Endothelial cell of umbilical vein (primary cell): ENCODE data around the gene KRT10. TPM values are rescaled to one million over a fixed set of nuclear protein-coding genes. Genes with fewer than 3 reads are reported as not detected.

ENCODE experiments used
- BruUV-seq: library from RNA; stranded (reverse); fragments of 400-500 nt; replicated peaks from 2 replicates; lab custom pipeline; 2021; lab: Mats Ljungman, UMichigan
- CTCF ChIA-PET: fragments of 300-600, 350-600 bp; sonication (Branson Sonifier 250); formaldehyde crosslinking; loops from one replicate; lab custom pipeline; 2021; ENCODE audit warnings: antibody characterized with exemption, inconsistent platforms; lab: Charles Lee
- POLR2A ChIA-PET: fragments of 300-600, 350-600 bp; sonication (Branson Sonifier 250); formaldehyde crosslinking; loops from one replicate; lab custom pipeline; 2021; ENCODE audit warnings: antibody characterized with exemption, inconsistent platforms; lab: Charles Lee
- DNase-seq: peaks from one replicate; pipeline ENCODE4 v3.0.0-alpha.2; 2011; ENCODE audit warnings: low read depth, low spot score
- FAIRE-seq: peaks from 2 replicates; lab custom pipeline; 2011; peaks lifted over from hg19 to GRCh38; lab: Jason Lieb, UNC
- H2AFZ ChIP-seq: 2 replicates; pipeline ENCODE4 v1.6.0; 2012; ENCODE audit warnings: low read depth, low read length, control low read depth, inconsistent platforms
- H3K27ac ChIP-seq: 2 replicates; pipeline ENCODE4 v1.5.1; 2011; ENCODE audit warnings: low read depth, mild to moderate bottlenecking, control low read depth, low read length, moderate library complexity; ENCODE audit not compliant: insufficient read depth
- H3K27me3 ChIP-seq, 2 experiments: 2 replicates each; pipeline versions ENCODE4 v1.6.0 to v1.6.1; 2011; ENCODE audit warnings: low read length in 2 of 2, mixed read lengths in 1 of 2; ENCODE audit not compliant: control insufficient read depth in 2 of 2, insufficient read depth in 2 of 2
- H3K36me3 ChIP-seq, 2 experiments: 2 replicates in 1 of 2; 3 replicates in 1 of 2; pipeline ENCODE4 v1.5.1; 2011; ENCODE audit warnings: low read length in 2 of 2, mild to moderate bottlenecking in 1 of 2, moderate library complexity in 1 of 2; ENCODE audit not compliant: control insufficient read depth in 2 of 2, insufficient read depth in 2 of 2; ENCODE audit errors: extremely low read depth in 1 of 2
- H3K4me1 ChIP-seq: 3 replicates; pipeline ENCODE4 v1.5.1; 2011; ENCODE audit warnings: mild to moderate bottlenecking, low read length; ENCODE audit not compliant: control insufficient read depth, insufficient read depth; ENCODE audit errors: extremely low read depth
- H3K4me2 ChIP-seq: 2 replicates; pipeline ENCODE4 v1.6.1; 2011; ENCODE audit warnings: low read length, control low read depth, mixed read lengths; ENCODE audit not compliant: insufficient read depth
- H3K4me3 ChIP-seq, 3 experiments: fragments of 200-600 bp in 1 of 3; sonication (generic), shearing (Covaris generic) in 1 of 3; replicated peaks in 1 of 3; 2 replicates each; pipeline ENCODE4 v1.5.1; 2011 to 2016; ENCODE audit warnings: control low read depth in 3 of 3, low read length in 3 of 3, mild to moderate bottlenecking in 2 of 3, inconsistent platforms in 1 of 3, low read depth in 1 of 3, moderate library complexity in 1 of 3; ENCODE audit not compliant: insufficient read depth in 1 of 3
- H3K79me2 ChIP-seq: 2 replicates; pipeline ENCODE4 v1.6.0; 2012; ENCODE audit warnings: low read length, inconsistent platforms; ENCODE audit not compliant: control insufficient read depth, insufficient read depth
- H3K9ac ChIP-seq: replicated peaks from 2 replicates; pipeline ENCODE3; 2011; ENCODE audit warnings: low read length, control low read depth; ENCODE audit not compliant: insufficient read depth; ENCODE audit errors: extremely low read depth
- H3K9me1 ChIP-seq: replicated peaks from 3 replicates; pipeline ENCODE4 v1.6.0; 2011; ENCODE audit warnings: mild to moderate bottlenecking, low read length; ENCODE audit not compliant: control insufficient read depth, insufficient read depth; ENCODE audit errors: extremely low read depth
- H3K9me3 ChIP-seq: replicated peaks from 2 replicates; pipeline ENCODE4 v1.5.1; 2012; ENCODE audit warnings: low read length, inconsistent platforms; ENCODE audit not compliant: control insufficient read depth, insufficient read depth
- H4K20me1 ChIP-seq: replicated peaks from 2 replicates; pipeline ENCODE3; 2011; ENCODE audit warnings: mild to moderate bottlenecking, low read length; ENCODE audit not compliant: control insufficient read depth, insufficient read depth; ENCODE audit errors: extremely low read depth
- EZH2 ChIP-seq: IDR thresholded peaks from 2 replicates; pipeline ENCODE4 v1.6.1; 2012; ENCODE audit warnings: borderline replicate concordance, low read depth, mild to moderate bottlenecking, moderate library complexity, low read length, inconsistent platforms; ENCODE audit not compliant: severe bottlenecking
- FOS ChIP-seq: IDR thresholded peaks from 2 replicates; pipeline ENCODE4 v1.6.1; 2011; ENCODE audit warnings: mild to moderate bottlenecking, low read length, moderate library complexity, borderline replicate concordance; ENCODE audit not compliant: insufficient read depth
- JUN ChIP-seq: IDR thresholded peaks from 2 replicates; pipeline ENCODE4 v1.6.1; 2011; ENCODE audit warnings: borderline replicate concordance, low read depth; ENCODE audit not compliant: insufficient read length, insufficient read depth
- MYC ChIP-seq: IDR thresholded peaks from one replicate; pipeline ENCODE4 v1.6.1; 2011; ENCODE audit warnings: mild to moderate bottlenecking, low read depth, low read length
- POLR2A ChIP-seq: IDR thresholded peaks from 2 replicates; pipeline ENCODE4 v1.6.1; 2012; ENCODE audit warnings: low read depth, mild to moderate bottlenecking, control low read depth, low read length
- POLR2AphosphoS5 ChIP-seq: IDR thresholded peaks from 2 replicates; pipeline ENCODE4 v1.6.1; 2012; ENCODE audit warnings: low read depth, mild to moderate bottlenecking, control low read depth, low read length, moderate library complexity; ENCODE audit not compliant: insufficient read depth
- dilution Hi-C: fragments of 300-500 bp; cut with MboI; formaldehyde crosslinking; loops from one replicate; pipeline ENCODE4 v1.15.0; 2019; ENCODE audit warnings: low sequenced_read_pairs; ENCODE audit not compliant: extremely low pct_ligation_motif_present
- intact Hi-C: fragments of 100-400 bp; cut with micrococcal nuclease; formaldehyde crosslinking; loops from one replicate; pipeline ENCODE4 v1.10.0; 2022
- polyA plus RNA-seq, 4 experiments: library from polyadenylated mRNA; depleted of rRNA in 3 of 4; stranded (reverse) in 3 of 4; unstranded in 1 of 4; fragments of >200 nt; gene quantifications; 2 replicates each; pipeline versions ENCODE4 v1.2.1 to v1.2.3, GENCODE V29; 2011 to 2012; ENCODE audit warnings: missing spikeins in 1 of 4
- total RNA-seq: library from RNA; stranded (reverse); gene quantifications from 2 replicates; pipeline ENCODE4 v1.2.3, GENCODE V29; 2021
- TF ChIP-seq, protein P1 (sequence below), 2 donors: IDR thresholded peaks; 1 replicate in 1 of 2; 2 replicates in 1 of 2; pipeline ENCODE4 v1.5.1; 2011; ENCODE audit warnings: low read length in 2 of 2, mild to moderate bottlenecking in 2 of 2, moderate library complexity in 2 of 2, control low read depth in 1 of 2, inconsistent platforms in 1 of 2, low read depth in 1 of 2; ENCODE audit not compliant: insufficient read depth in 1 of 2; ENCODE audit errors: extremely low read depth in 1 of 2
- TF ChIP-seq, protein P2 (sequence below): IDR thresholded peaks from 2 replicates; pipeline ENCODE4 v1.6.1; 2011; ENCODE audit not compliant: insufficient read depth, insufficient read length

Gene KRT10
- total and polyA plus RNA-seq, 2 donors (not counting 3 experiments of a cell fraction or from before 2014, with no cell fraction given), result 5.1 to 55.6 TPM

DNA sequence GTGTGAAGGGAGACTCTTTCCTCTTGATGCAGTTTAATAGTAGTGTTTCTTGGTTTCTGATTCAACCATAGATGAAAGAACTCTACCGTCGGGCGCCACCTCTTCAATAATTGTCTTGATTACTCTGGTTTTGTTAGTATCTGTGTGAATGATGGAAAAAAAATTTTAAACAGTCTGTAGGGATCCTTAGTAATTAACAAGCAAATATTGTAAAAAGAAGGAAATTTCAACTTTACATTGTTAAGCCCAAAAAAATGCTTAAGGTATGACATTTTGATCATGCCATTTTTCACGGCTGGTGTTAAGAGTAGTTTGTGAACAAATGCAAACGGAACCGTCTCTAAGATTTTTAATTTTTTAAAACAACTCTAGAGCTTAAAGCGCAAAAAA lies 4.1 kb downstream of the KRT10 start:
- ChIA-PET CTCF (interaction anchor here (0.7 to 2.0 kb wide), 8 partner anchors 14 to 849 kb away, joined by 3 to 10 read pairs (median 6); no protein-coding TSS in a partner anchor), POLR2A (interaction anchor here (0.8 to 1.0 kb wide), 2 partner anchors 15 to 870 kb away, joined by 4 to 5 read pairs; partner anchors contain the start of gene EIF1)
- Histone ChIP-seq H3K79me2 (no peaks in the 10 kb centered on the region), H3K9ac (peak overlapping the region; percentile 94), H3K4me1 (peaks cover 9% of the 10 kb centered on the region), H3K27me3 (no peaks in the 10 kb centered on the region), H3K4me2 (peak overlapping the region; percentile 93), H3K9me1 (no peaks in the 10 kb centered on the region), H3K4me3 (peak overlapping the region; percentile 49 to 99 (median 98)), H3K36me3 (peaks cover 0 to 2% of the 10 kb centered on the region in 2 experiments), H3K27ac (peak overlapping the region; percentile 55), H4K20me1 (no peaks in the 10 kb centered on the region), H3K9me3 (no peaks in the 10 kb centered on the region), H2AFZ (peak overlapping the region; percentile 59)
- FAIRE-seq (no peak), DNase-seq (peak; percentile 4)
- dilution Hi-C loops, result no loop called here
- no peak for TF ChIP-seq MYC
- TF ChIP-seq POLR2A, result no peak
- TF ChIP-seq, protein P1, sequence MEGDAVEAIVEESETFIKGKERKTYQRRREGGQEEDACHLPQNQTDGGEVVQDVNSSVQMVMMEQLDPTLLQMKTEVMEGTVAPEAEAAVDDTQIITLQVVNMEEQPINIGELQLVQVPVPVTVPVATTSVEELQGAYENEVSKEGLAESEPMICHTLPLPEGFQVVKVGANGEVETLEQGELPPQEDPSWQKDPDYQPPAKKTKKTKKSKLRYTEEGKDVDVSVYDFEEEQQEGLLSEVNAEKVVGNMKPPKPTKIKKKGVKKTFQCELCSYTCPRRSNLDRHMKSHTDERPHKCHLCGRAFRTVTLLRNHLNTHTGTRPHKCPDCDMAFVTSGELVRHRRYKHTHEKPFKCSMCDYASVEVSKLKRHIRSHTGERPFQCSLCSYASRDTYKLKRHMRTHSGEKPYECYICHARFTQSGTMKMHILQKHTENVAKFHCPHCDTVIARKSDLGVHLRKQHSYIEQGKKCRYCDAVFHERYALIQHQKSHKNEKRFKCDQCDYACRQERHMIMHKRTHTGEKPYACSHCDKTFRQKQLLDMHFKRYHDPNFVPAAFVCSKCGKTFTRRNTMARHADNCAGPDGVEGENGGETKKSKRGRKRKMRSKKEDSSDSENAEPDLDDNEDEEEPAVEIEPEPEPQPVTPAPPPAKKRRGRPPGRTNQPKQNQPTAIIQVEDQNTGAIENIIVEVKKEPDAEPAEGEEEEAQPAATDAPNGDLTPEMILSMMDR (IDR thresholded peaks at IDR 0.05; ENCODE audit: extremely low read depth in 1 of 2, insufficient read depth in 1 of 2, low read depth in 1 of 2, low read length in 2 of 2), result no peak
- no peak for TF ChIP-seq POLR2AphosphoS5
- TF ChIP-seq, protein P2, sequence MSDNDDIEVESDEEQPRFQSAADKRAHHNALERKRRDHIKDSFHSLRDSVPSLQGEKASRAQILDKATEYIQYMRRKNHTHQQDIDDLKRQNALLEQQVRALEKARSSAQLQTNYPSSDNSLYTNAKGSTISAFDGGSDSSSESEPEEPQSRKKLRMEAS, result no peak
- TF ChIP-seq FOS, result no peak
- no peak for TF ChIP-seq EZH2
- no peak for TF ChIP-seq JUN
- intact Hi-C loops, result loop anchor here (5.0 kb wide), 1 partner anchor 849 kb away; no protein-coding TSS in a partner anchor
- BruUV-seq, result TSS peak; percentile 90
